OCI-LY7 (cell line): ENCODE results near the gene SLC25A17. TPM values are rescaled to one million over a fixed set of nuclear protein-coding genes. Genes with fewer than 3 reads are reported as not detected.
"Not testable (repeated sequence)": the region's sequence is repeated elsewhere in the genome, so short reads cannot be mapped to it uniquely, and the experiment has no call there.

Experiments used
- BruUV-seq: library from RNA; stranded (reverse); fragments of 400-500 nt; replicated peaks from 2 replicates; lab custom pipeline; 2021; lab: Mats Ljungman, UMichigan
- CTCF ChIA-PET: fragments of 300-600 bp; sonication (Branson Sonifier 250); formaldehyde crosslinking; loops from one replicate; lab custom pipeline; 2022; ENCODE audit warnings: antibody characterized with exemption; ENCODE audit not compliant: unreplicated experiment; lab: Charles Lee
- POLR2A ChIA-PET: fragments of 300-600 bp; sonication (Branson Sonifier 250); formaldehyde crosslinking; loops from one replicate; lab custom pipeline; 2022; ENCODE audit warnings: antibody characterized with exemption; lab: Charles Lee
- DNase-seq: peaks from one replicate; pipeline ENCODE4 v3.0.0-alpha.2; 2015; ENCODE audit warnings: low spot score
- H2AFZ ChIP-seq: fragments of 200-600 bp; sonication (generic), shearing (Covaris generic); 2 replicates; pipeline ENCODE4 v1.6.1; 2014; ENCODE audit warnings: mild to moderate bottlenecking, antibody characterized with exemption, low read length, moderate library complexity
- H3K27ac ChIP-seq: fragments of 200-600 bp; sonication (generic); 2 replicates; pipeline ENCODE4 v1.5.1; 2014; ENCODE audit warnings: mixed run types, low read depth, mild to moderate bottlenecking, moderate library complexity, low read length, inconsistent platforms; ENCODE audit not compliant: poor library complexity, severe bottlenecking
- H3K36me3 ChIP-seq: fragments of 200-600 bp; sonication (generic); 2 replicates; pipeline ENCODE4 v1.6.1; 2014; ENCODE audit warnings: mild to moderate bottlenecking, antibody characterized with exemption, low read length, moderate library complexity, mixed read lengths; ENCODE audit not compliant: insufficient read depth
- H3K4me1 ChIP-seq: fragments of 200-600 bp; sonication (generic); 2 replicates; pipeline ENCODE4 v1.5.1; 2014; ENCODE audit warnings: mild to moderate bottlenecking, low read length; ENCODE audit not compliant: insufficient read depth, poor library complexity, severe bottlenecking
- H3K4me2 ChIP-seq: fragments of 200-600 bp; sonication (generic); 2 replicates; pipeline ENCODE4 v1.6.1; 2014; ENCODE audit warnings: mild to moderate bottlenecking, low read length
- H3K4me3 ChIP-seq: fragments of 200-600 bp; sonication (generic); 2 replicates; pipeline ENCODE4 v1.5.1; 2014; ENCODE audit warnings: mild to moderate bottlenecking, low read depth, low read length; ENCODE audit not compliant: poor library complexity, severe bottlenecking
- H3K79me2 ChIP-seq: fragments of 200-600 bp; sonication (generic); 2 replicates; pipeline ENCODE4 v1.6.1; 2016; ENCODE audit warnings: low read depth, mild to moderate bottlenecking, low read length, moderate library complexity, mixed read lengths; ENCODE audit not compliant: insufficient read depth
- H3K9me2 ChIP-seq: fragments of 200-600 bp; sonication (generic); 2 replicates; pipeline ENCODE4 v1.6.1; 2016; ENCODE audit warnings: mild to moderate bottlenecking, low read length, mixed read lengths; ENCODE audit not compliant: insufficient read depth
- H3K9me3 ChIP-seq: fragments of 200-600 bp; sonication (generic); 2 replicates; pipeline ENCODE4 v1.6.1; 2014; ENCODE audit warnings: mild to moderate bottlenecking, mixed run types, low read length, mixed read lengths
- H4K20me1 ChIP-seq: fragments of 200-600 bp; sonication (generic); 2 replicates; pipeline ENCODE4 v1.6.1; 2014; ENCODE audit warnings: mild to moderate bottlenecking, antibody characterized with exemption, low read length, moderate library complexity, mixed read lengths; ENCODE audit not compliant: insufficient read depth
- EZH2phosphoT487 ChIP-seq: fragments of 200-600 bp; sonication (generic); IDR thresholded peaks from 2 replicates; pipeline ENCODE4 v1.6.1; 2018; ENCODE audit warnings: low read depth, borderline replicate concordance, mild to moderate bottlenecking, mixed run types, antibody characterized with exemption, low read length, moderate library complexity, mixed read lengths
- intact Hi-C: fragments of 100-400 bp; cut with micrococcal nuclease; formaldehyde crosslinking; loops from one replicate; pipeline ENCODE4 v1.10.0; 2022; ENCODE audit not compliant: unreplicated experiment
- total RNA-seq, 2 experiments: library from RNA; depleted of rRNA in 1 of 2; stranded (reverse); fragments of >200 nt in 1 of 2; shearing (Covaris generic) in 1 of 2; gene quantifications; 2 replicates each; pipeline ENCODE4 v1.2.3, GENCODE V29; 2014 to 2022
- TF ChIP-seq, protein P1 (sequence below): fragments of 200-600 bp; sonication (generic); conservative IDR thresholded peaks from 2 replicates; pipeline ENCODE4 v1.5.1; 2014; ENCODE audit warnings: mild to moderate bottlenecking, antibody characterized with exemption, low read length, moderate library complexity, mixed read lengths

Gene SLC25A17
- total RNA-seq, 2 experiments from 2014 or later: 25.9 to 37.9 TPM

DNA sequence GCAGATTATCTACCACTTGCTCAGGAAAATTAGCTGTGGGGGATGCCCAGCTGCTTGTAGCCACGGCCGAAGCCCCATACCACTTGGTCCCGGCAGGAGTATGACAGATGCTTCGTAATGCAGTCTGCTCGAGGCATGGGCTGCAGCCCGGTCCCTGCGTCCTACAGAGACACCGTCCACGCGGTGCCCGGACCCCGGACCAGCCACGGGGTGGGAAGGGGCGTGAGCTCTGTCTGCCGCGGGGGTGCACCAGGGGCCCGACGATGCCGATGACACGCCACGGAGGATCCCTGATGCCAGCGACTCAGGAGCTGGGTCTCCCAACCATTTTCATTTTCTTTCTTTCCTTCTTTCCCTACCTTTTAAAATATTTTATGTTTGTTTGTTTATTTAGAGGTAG is 30.0 kb downstream of the SLC25A17 start:
- ChIA-PET CTCF (no interaction called here), POLR2A (no interaction called here)

DNA sequence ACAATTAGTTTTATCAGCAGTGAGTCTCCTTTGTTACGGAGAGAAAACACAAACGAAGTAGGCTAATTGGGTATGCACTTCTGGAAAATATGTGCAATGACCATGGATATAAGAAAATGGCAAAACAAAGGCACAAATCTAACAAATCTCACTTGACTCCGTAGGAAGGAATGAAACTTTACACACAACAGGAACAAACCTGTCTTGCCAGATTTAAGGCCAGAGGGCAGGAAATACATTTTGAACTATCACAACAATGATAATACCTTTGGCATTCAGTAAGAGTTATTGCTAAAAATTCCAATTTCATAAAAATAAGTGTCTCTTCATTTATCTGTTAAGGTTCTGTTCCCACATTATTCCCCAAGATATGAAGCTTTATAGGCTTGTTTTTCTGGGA is 36.6 kb downstream of the SLC25A17 start:
- POLR2A ChIA-PET: no interaction called here
- BruUV-seq: no TSS peak
- no peaks in the 10 kb centered on the region for H3K79me2 ChIP-seq
- no peak for TF ChIP-seq EZH2phosphoT487
- TF ChIP-seq, protein P1, sequence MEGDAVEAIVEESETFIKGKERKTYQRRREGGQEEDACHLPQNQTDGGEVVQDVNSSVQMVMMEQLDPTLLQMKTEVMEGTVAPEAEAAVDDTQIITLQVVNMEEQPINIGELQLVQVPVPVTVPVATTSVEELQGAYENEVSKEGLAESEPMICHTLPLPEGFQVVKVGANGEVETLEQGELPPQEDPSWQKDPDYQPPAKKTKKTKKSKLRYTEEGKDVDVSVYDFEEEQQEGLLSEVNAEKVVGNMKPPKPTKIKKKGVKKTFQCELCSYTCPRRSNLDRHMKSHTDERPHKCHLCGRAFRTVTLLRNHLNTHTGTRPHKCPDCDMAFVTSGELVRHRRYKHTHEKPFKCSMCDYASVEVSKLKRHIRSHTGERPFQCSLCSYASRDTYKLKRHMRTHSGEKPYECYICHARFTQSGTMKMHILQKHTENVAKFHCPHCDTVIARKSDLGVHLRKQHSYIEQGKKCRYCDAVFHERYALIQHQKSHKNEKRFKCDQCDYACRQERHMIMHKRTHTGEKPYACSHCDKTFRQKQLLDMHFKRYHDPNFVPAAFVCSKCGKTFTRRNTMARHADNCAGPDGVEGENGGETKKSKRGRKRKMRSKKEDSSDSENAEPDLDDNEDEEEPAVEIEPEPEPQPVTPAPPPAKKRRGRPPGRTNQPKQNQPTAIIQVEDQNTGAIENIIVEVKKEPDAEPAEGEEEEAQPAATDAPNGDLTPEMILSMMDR: no peak
- intact Hi-C loops: no loop called here
- H3K9me3 ChIP-seq: no peaks in the 10 kb centered on the region
- H4K20me1 ChIP-seq: no peaks in the 10 kb centered on the region
- CTCF ChIA-PET: no interaction called here
- no peak overlapping the region for H3K4me2 ChIP-seq
- no peaks in the 10 kb centered on the region for H3K9me2 ChIP-seq
- no peak overlapping the region for H3K4me3 ChIP-seq
- H3K4me1 ChIP-seq: no peaks in the 10 kb centered on the region
- H2AFZ ChIP-seq: no peak overlapping the region
- no peak for DNase-seq
- H3K36me3 ChIP-seq: peaks cover 61% of the 10 kb centered on the region
- H3K27ac ChIP-seq: no peak overlapping the region

More for the DNA sequence above, 30.0 kb downstream of the SLC25A17 start:
- intact Hi-C loops: no loop called here
- Histone ChIP-seq H2AFZ (no peak overlapping the region), H3K4me1 (no peaks in the 10 kb centered on the region), H3K4me2 (no peak overlapping the region), H3K36me3 (peaks cover 80% of the 10 kb centered on the region), H3K4me3 (no peak overlapping the region), H3K27ac (no peak overlapping the region), H3K9me2 (no peaks in the 10 kb centered on the region), H4K20me1 (no peaks in the 10 kb centered on the region), H3K9me3 (no peaks in the 10 kb centered on the region), H3K79me2 (no peaks in the 10 kb centered on the region)
- TF ChIP-seq EZH2phosphoT487: no peak
- TF ChIP-seq, protein P1: no peak
- DNase-seq: no peak
- no TSS peak for BruUV-seq

DNA sequence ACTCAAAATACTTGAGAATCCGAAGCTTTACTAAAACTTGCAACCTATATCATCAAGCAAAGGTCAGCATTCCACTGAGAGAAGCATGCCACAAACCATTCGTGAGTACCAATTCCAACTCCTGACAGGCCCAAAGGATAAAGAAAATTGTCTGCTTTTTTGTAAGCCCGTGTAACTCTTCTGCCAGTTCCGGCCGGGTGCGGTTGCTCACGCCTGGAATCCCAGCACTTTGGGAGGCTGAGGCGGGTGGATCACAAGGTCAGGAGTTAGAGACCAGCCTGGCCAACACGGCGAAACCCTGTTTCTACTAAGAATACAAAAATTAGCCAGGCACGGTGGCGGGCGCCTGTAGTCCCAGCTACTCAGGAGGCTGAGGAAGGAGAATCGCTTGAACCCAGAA is 37.4 kb downstream of the SLC25A17 start:
- CTCF ChIA-PET, H2AFZ ChIP-seq, H3K27ac ChIP-seq, BruUV-seq, intact Hi-C loops, H3K79me2 ChIP-seq, H3K4me3 ChIP-seq, H3K9me3 ChIP-seq, DNase-seq, H4K20me1 ChIP-seq, H3K4me1 ChIP-seq, H3K9me2 ChIP-seq, H3K4me2 ChIP-seq: not testable (repeated sequence)
- H3K36me3 ChIP-seq: peaks cover 60% of the 10 kb centered on the region
- POLR2A ChIA-PET: interaction anchor here (0.7 kb wide), 1 partner anchor 78 kb away, joined by 3 read pairs; no protein-coding TSS in a partner anchor
